Measurements from ENCODE around the gene FRAT2.

FRAT2 gene

DNA sequence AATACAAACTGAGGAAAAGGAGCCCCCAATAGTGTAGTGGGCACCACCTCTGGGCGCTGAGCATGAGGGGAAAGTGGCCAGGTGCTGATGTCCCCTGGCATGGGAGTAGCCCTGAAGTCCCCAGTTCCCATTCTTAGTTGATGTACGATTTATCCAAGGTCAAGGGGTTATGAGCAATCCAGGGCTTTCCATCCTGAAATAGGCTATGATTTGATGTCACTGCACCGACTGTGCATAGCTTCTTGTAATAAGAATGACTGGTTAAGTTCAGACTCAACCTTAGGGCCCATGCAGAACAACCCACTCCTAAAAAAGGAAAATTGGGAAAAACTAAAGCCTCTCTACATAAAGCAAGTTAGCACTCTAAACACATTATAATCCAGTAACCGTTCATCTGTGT lies 11.0 kb downstream of the FRAT2 start:
- no peak for TF ChIP-seq CTCF (IDR thresholded peaks at IDR 0.05; ENCODE audit: extremely low read depth, missing control alignments)
- DNase-seq (ENCODE audit: low spot score) = no peak

- no peak for TF ChIP-seq CTCF (IDR thresholded peaks at IDR 0.05; ENCODE audit: extremely low read depth, missing control alignments)
- DNase-seq (ENCODE audit: low spot score) = no peak
Measured at GRCh38 chr10:97321804-97322190, 12.7 kb downstream of the FRAT2 start.

GRCh38 chr10:97321032-97321803 lies 13.3 kb downstream of the FRAT2 start:
- no peak for DNase-seq (ENCODE audit: low spot score)
- no peak for TF ChIP-seq CTCF (IDR thresholded peaks at IDR 0.05; ENCODE audit: extremely low read depth, missing control alignments)

DNA sequence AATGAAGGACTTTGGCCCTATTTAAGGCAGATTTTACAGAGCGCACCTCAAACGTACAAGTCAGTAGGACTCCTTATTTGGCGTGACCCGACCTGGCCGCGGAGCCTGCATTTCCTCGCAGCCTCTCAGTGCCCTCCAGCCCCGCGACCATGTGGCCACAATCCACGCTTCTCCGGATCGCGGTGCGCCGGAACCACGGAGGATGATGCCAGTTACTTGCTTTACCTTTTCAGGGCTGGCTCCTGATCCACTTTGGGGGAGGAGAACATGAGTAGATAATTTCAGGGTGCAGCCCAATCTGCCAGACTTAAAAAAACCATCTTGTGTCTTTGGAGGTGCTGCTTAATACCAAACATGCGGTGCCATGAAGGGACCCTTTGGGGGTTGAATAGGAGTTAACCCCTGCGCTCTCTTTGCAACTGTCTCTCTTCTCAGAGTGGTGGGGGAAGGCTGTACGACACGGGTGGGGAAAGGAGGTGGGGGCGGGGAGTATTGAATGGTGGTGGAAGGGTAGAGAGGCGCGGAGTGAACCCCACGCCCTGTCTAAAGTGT lies 14.0 kb downstream of the FRAT2 start:
- no peak for DNase-seq (ENCODE audit: low spot score)
- TF ChIP-seq CTCF (IDR thresholded peaks at IDR 0.05; ENCODE audit: extremely low read depth, missing control alignments) = no peak

DNA sequence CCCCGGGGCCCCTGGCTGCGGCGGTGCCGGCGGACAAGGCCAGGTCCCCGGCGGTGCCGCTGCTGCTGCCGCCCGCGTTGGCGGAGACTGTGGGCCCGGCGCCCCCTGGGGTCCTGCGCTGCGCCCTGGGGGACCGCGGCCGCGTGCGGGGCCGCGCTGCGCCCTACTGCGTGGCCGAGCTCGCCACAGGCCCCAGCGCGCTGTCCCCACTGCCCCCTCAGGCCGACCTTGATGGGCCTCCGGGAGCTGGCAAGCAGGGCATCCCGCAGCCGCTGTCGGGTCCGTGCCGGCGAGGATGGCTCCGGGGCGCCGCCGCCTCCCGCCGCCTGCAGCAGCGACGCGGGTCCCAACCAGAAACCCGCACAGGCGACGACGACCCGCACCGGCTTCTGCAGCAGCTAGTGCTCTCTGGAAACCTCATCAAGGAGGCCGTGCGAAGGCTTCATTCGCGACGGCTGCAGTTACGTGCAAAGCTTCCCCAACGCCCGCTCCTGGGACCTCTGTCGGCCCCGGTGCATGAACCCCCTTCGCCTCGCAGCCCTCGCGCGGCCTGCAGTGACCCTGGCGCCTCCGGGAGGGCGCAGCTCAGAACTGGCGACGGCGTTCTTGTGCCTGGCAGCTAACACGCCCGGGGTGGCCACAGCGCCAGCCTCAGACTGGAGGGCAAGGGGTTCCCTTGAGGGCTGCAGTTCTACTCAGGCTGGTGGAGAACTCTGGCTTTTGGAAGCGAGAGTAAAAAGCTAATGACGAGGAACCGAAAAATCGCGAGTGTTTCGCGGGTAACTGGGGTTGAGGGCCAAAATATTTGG lies 14.7 kb downstream of the FRAT2 start:
- DNase-seq (ENCODE audit: low spot score) = peak; percentile 60
- TF ChIP-seq CTCF (IDR thresholded peaks at IDR 0.05; ENCODE audit: extremely low read depth, missing control alignments) = no peak

GRCh38 chr10:97318772-97319651 lies 15.5 kb downstream of the FRAT2 start, which contains the start of gene FRAT1:
Gene FRAT1, plus strand, starts transcription at chr10:97319271. Its CDS starts 183 bp downstream, at chr10:97319454.
- no peak for TF ChIP-seq CTCF (IDR thresholded peaks at IDR 0.05; ENCODE audit: extremely low read depth, missing control alignments)
- DNase-seq (ENCODE audit: low spot score) = peak; percentile 86

Data from GM20000 (cell line).